ENCODE measurements around the gene SPATS2.
"Not testable (repeated sequence)": the region's sequence is repeated elsewhere in the genome, so short reads cannot be mapped to it uniquely, and the experiment has no call there.

Gene SPATS2

GRCh38 chr12:49404956-49405355 is 37.7 kb downstream of the SPATS2 start:
- no peak for DNase-seq (ENCODE audit: low read depth in 2 of 2)

- no peak for DNase-seq (ENCODE audit: low read depth in 2 of 2)
Observed at GRCh38 chr12:49410818-49411217, 43.6 kb downstream of the SPATS2 start.

GRCh38 chr12:49413010-49413409 is 45.7 kb downstream of the SPATS2 start:
- no peak for DNase-seq (ENCODE audit: low read depth in 2 of 2)

- no peak for DNase-seq (ENCODE audit: low read depth in 2 of 2)
Observed at GRCh38 chr12:49413796-49414195, 46.5 kb downstream of the SPATS2 start.

- no peak for DNase-seq (ENCODE audit: low read depth in 2 of 2)
Observed at GRCh38 chr12:49414364-49414763, 47.1 kb downstream of the SPATS2 start.

- DNase-seq (ENCODE audit: low read depth in 2 of 2), result no peak
Observed at GRCh38 chr12:49415521-49415970, 48.3 kb downstream of the SPATS2 start.

GRCh38 chr12:49416892-49417291 is 49.6 kb downstream of the SPATS2 start:
- no peak for DNase-seq (ENCODE audit: low read depth in 2 of 2)

GRCh38 chr12:49417558-49417957 is 50.3 kb downstream of the SPATS2 start:
- DNase-seq (ENCODE audit: low read depth in 2 of 2), result no peak

GRCh38 chr12:49420556-49420955 is 53.3 kb downstream of the SPATS2 start:
- DNase-seq (ENCODE audit: low read depth in 2 of 2), result no peak

GRCh38 chr12:49422114-49422513 is 54.9 kb downstream of the SPATS2 start:
- DNase-seq (ENCODE audit: low read depth in 2 of 2), result no peak

GRCh38 chr12:49428793-49429192 is 61.5 kb downstream of the SPATS2 start:
- no peak for DNase-seq (ENCODE audit: low read depth in 2 of 2)

GRCh38 chr12:49432616-49433015 is 65.4 kb downstream of the SPATS2 start:
- DNase-seq (ENCODE audit: low read depth in 2 of 2), result no peak

GRCh38 chr12:49436799-49437198 is 69.5 kb downstream of the SPATS2 start:
- not testable (repeated sequence) for DNase-seq (ENCODE audit: low read depth in 2 of 2)

- DNase-seq (ENCODE audit: low read depth in 2 of 2), result no peak
Observed at GRCh38 chr12:49439042-49439441, 71.8 kb downstream of the SPATS2 start.

GRCh38 chr12:49440035-49440434 is 72.8 kb downstream of the SPATS2 start:
- no peak for DNase-seq (ENCODE audit: low read depth in 2 of 2)

- no peak for DNase-seq (ENCODE audit: low read depth in 2 of 2)
Observed at GRCh38 chr12:49442915-49443314, 75.7 kb downstream of the SPATS2 start.

- DNase-seq (ENCODE audit: low read depth in 2 of 2), result no peak
Observed at GRCh38 chr12:49446571-49446970, 79.3 kb downstream of the SPATS2 start.

- no peak for DNase-seq (ENCODE audit: low read depth in 2 of 2)
Observed at GRCh38 chr12:49448858-49449257, 81.6 kb downstream of the SPATS2 start.

GRCh38 chr12:49451468-49452259 is 84.4 kb downstream of the SPATS2 start:
- DNase-seq (ENCODE audit: low read depth in 2 of 2), result no peak

GRCh38 chr12:49455501-49455900 is 88.2 kb downstream of the SPATS2 start:
- no peak for DNase-seq (ENCODE audit: low read depth in 2 of 2)

GRCh38 chr12:49456131-49456679 is 88.9 kb downstream of the SPATS2 start:
- no peak for DNase-seq (ENCODE audit: low read depth in 2 of 2)

- no peak for DNase-seq (ENCODE audit: low read depth in 2 of 2)
Observed at GRCh38 chr12:49458816-49459215, 91.6 kb downstream of the SPATS2 start.

- no peak for DNase-seq (ENCODE audit: low read depth in 2 of 2)
Observed at GRCh38 chr12:49461221-49461620, 94.0 kb downstream of the SPATS2 start.
